Hindlimb muscle (tissue), 1 donor: ENCODE measurements around the gene MAP1LC3A. TPM values are rescaled to one million over a fixed set of nuclear protein-coding genes. Genes with fewer than 3 reads are reported as not detected.

Source experiments
- DNase-seq: peaks from one replicate; pipeline ENCODE4 v3.0.0-alpha.2; 2013
- polyA plus RNA-seq: library from polyadenylated mRNA; unstranded; fragments of 120-200 nt; gene quantifications from one replicate; pipeline ENCODE4 v1.2.1, GENCODE V29; 2013; ENCODE audit not compliant: insufficient read length

The MAP1LC3A gene
- polyA plus RNA-seq, 1 donor, result 23.0 TPM

- DNase-seq, result no peak
These were observed 20.0 kb downstream of the MAP1LC3A start for GRCh38 chr20:34578521-34578920.

- no peak for DNase-seq
These were observed 20.9 kb downstream of the MAP1LC3A start for GRCh38 chr20:34579191-34579978.

GRCh38 chr20:34579979-34580940, 21.7 kb downstream of the MAP1LC3A start:
- no peak for DNase-seq

- no peak for DNase-seq
These were observed 23.0 kb downstream of the MAP1LC3A start for GRCh38 chr20:34581341-34582184.

- DNase-seq, result no peak
These were observed 23.7 kb downstream of the MAP1LC3A start for GRCh38 chr20:34582221-34582620.

- DNase-seq, result no peak
These were observed 24.4 kb downstream of the MAP1LC3A start for GRCh38 chr20:34582911-34583310.

- DNase-seq, result no peak
These were observed 25.0 kb downstream of the MAP1LC3A start for GRCh38 chr20:34583544-34583943.

GRCh38 chr20:34585019-34585418, 26.5 kb downstream of the MAP1LC3A start:
- DNase-seq, result no peak

GRCh38 chr20:34586488-34587163, 28.1 kb downstream of the MAP1LC3A start:
- DNase-seq, result no peak

GRCh38 chr20:34595377-34596184, 37.1 kb downstream of the MAP1LC3A start:
- no peak for DNase-seq

GRCh38 chr20:34600892-34601653, 42.6 kb downstream of the MAP1LC3A start:
- no peak for DNase-seq

GRCh38 chr20:34604980-34605788, 46.7 kb downstream of the MAP1LC3A start:
- peak; percentile 34 for DNase-seq

GRCh38 chr20:34607066-34607465, 48.5 kb downstream of the MAP1LC3A start:
- DNase-seq, result no peak

Other genes with a start within 250 kb of the MAP1LC3A start
- gene ITCH, start 195.4 kb upstream of the MAP1LC3A start, polyA plus RNA-seq, result 26.6 TPM
- gene DYNLRB1, start 42.3 kb upstream of the MAP1LC3A start, polyA plus RNA-seq, result 108 TPM
- gene PIGU, start 118.4 kb downstream of the MAP1LC3A start, polyA plus RNA-seq, result 21.9 TPM
- 11.5 TPM for gene TP53INP2, start 145.6 kb downstream of the MAP1LC3A start, polyA plus RNA-seq